Stimulated activated CD8-positive, alpha-beta memory T cell treated with anti-CD3 and anti-CD28 coated beads, Interleukin-15, amount 100 ng/mL, for 1 hour (primary cell): ENCODE measurements around the gene NINL.
"Not testable (repeated sequence)": the region's sequence is repeated elsewhere in the genome, so short reads cannot be mapped to it uniquely, and the experiment has no call there.

Experiments
- DNase-seq: peaks from one replicate; pipeline ENCODE4 v3.0.0-alpha.2; 2020; ENCODE audit warnings: low read depth

Gene NINL

GRCh38 chr20:25584905-25585704 lies at the start of gene NINL:
Gene NINL, minus strand, starts transcription at chr20:25585531. Its CDS starts 58,944 bp downstream, at chr20:25526587.
- DNase-seq, result peak; percentile 17

- no peak for DNase-seq
These were observed 47.8 kb upstream of the NINL start for GRCh38 chr20:25632940-25633790.

GRCh38 chr20:25630615-25631014 lies 45.3 kb upstream of the NINL start:
- DNase-seq, result not testable (repeated sequence)

GRCh38 chr20:25629816-25630499 lies 44.6 kb upstream of the NINL start:
- no peak for DNase-seq

- no peak for DNase-seq
These were observed 41.4 kb upstream of the NINL start for GRCh38 chr20:25626779-25627178.

GRCh38 chr20:25624500-25624939 lies 39.2 kb upstream of the NINL start:
- no peak for DNase-seq

GRCh38 chr20:25623736-25624499 lies 38.6 kb upstream of the NINL start, which contains the start of gene NANP:
Gene NANP, minus strand, starts transcription at chr20:25624014. Its CDS starts 66 bp downstream, at chr20:25623948.
- peak; percentile 55 for DNase-seq

- DNase-seq, result no peak
These were observed 37.9 kb upstream of the NINL start for GRCh38 chr20:25623225-25623735.

GRCh38 chr20:25622450-25623224 lies 37.3 kb upstream of the NINL start:
- DNase-seq, result no peak

- DNase-seq, result no peak
These were observed 36.7 kb upstream of the NINL start for GRCh38 chr20:25622049-25622448.

GRCh38 chr20:25619514-25619913 lies 34.2 kb upstream of the NINL start:
- DNase-seq, result no peak

- DNase-seq, result no peak
These were observed 23.4 kb upstream of the NINL start for GRCh38 chr20:25608774-25609173.

GRCh38 chr20:25606094-25606695 lies 20.9 kb upstream of the NINL start:
- no peak for DNase-seq

- DNase-seq, result no peak
These were observed 19.8 kb upstream of the NINL start for GRCh38 chr20:25605148-25605547.

- no peak for DNase-seq
These were observed 19.3 kb upstream of the NINL start for GRCh38 chr20:25604611-25605010.

- DNase-seq, result not testable (repeated sequence)
These were observed 17.6 kb upstream of the NINL start for GRCh38 chr20:25602914-25603309.

- DNase-seq, result not testable (repeated sequence)
These were observed 17.0 kb upstream of the NINL start for GRCh38 chr20:25602191-25602913.

GRCh38 chr20:25601659-25602058 lies 16.3 kb upstream of the NINL start:
- no peak for DNase-seq

- no peak for DNase-seq
These were observed 15.3 kb upstream of the NINL start for GRCh38 chr20:25600632-25601031.
